HG03342 (cell line): Measurements from ENCODE around the gene RAB11FIP3.

Experiments
- ATAC-seq: cut with Tn5 transposase; IDR thresholded peaks from one replicate; pipeline ENCODE4 v1.9.1; 2021; ENCODE audit warnings: mild to moderate bottlenecking, moderate library complexity; ENCODE audit not compliant: unreplicated experiment

Gene RAB11FIP3

DNA sequence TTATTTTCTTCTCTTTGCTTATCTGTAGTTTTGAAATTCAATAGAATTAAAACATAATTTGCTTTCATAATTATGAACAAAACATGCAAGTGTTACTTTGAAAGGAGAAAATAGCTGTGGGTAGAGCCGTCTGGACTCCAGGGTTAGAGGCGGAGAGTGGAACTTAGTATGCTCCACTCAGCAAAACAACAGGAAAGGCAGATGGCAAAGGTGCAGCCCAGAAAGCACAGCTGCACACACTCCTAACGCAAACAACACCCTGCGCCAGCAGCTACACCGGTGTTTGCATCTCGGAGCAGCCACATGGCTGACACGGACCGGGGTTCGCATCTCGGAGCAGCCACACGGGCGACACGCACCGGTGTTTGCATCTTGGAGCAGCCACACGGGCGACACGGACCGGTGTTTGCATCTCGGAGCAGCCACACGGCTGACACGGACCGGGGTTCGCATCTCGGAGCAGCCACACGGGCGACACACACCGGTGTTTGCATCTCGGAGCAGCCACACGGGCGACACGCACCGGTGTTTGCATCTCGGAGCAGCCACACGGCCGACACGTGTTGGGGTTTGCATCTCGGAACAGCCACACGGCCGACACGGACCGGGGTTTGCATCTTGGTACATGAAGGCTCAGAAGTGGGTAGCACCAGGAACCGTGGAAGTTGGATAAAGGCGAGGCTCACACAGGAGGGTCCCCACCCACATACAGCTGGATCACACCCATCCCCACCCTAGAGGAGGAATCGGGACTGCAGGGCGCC lies 89.9 kb downstream of the RAB11FIP3 start:
- no peak for ATAC-seq

DNA sequence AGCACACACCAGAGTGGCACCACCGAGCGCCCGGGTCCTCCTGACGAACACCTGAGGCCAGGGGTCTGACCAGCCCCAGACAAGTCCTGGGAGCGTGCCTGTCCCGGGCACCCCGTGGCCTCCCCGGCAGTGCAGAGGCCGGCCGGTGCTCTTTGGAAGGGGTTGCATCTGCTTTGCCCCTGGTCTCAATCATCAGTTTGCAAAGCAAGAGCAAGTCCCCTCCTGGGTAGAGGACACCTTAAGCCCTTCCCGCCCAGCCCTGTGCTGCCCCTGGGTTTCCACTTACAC lies 90.4 kb downstream of the RAB11FIP3 start:
- no peak for ATAC-seq

DNA sequence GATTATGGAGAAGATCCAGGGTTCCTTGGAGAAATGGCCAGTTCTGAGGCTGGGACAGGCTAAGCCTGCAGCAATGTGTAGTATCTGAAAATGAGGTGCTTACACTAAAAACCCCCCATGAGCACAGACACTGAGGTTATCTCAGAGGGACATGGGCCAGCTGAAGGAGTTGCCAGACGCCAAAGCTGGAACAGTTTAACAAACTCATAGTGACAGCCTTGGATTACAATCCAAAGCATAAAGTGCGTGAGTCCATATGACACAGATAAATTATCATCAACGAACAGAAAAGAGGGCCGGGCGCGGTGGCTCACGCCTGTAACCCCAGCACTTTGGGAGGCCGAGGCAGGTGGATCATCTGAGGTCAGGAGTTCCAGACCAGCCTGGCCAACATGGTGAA lies 90.9 kb downstream of the RAB11FIP3 start:
- ATAC-seq: no peak

DNA sequence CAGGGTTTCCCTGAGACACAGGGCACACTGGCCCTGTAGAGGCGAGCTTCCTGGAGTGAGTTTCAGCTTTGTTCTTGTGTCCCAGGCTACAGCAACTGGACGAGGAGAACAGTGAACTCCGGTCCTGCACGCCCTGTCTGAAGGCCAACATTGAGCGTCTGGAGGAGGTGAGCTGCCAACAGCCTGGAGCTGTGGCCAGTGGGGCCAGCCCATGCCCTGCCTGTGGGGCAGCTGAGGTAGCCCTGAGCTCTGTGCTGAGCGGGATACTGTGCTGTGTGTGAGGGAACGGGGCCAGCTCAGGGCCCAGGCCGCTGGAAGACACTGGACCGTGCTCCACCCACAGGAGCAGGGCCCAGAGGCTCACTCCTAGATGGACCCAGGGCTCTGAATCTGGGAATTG lies 93.4 kb downstream of the RAB11FIP3 start:
- no peak for ATAC-seq

DNA sequence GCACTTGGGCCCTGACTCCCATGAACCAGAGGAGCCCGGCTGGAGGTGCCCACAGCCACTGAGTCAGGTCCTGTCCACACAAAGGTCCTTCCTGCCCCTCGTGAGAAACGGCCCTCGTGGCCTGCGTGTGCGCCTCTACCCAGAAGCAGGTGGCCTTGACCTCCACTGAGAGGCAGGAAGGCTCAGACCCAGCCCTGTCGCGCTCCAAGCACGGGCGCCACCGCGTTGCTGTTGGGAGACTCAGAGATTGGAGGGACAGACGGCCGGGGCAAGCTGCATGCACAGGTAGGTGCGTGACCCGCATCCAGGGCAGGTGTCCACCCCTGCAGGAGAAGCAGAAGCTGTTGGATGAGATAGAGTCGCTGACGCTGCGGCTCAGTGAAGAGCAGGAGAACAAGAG lies 94.0 kb downstream of the RAB11FIP3 start:
- no peak for ATAC-seq

DNA sequence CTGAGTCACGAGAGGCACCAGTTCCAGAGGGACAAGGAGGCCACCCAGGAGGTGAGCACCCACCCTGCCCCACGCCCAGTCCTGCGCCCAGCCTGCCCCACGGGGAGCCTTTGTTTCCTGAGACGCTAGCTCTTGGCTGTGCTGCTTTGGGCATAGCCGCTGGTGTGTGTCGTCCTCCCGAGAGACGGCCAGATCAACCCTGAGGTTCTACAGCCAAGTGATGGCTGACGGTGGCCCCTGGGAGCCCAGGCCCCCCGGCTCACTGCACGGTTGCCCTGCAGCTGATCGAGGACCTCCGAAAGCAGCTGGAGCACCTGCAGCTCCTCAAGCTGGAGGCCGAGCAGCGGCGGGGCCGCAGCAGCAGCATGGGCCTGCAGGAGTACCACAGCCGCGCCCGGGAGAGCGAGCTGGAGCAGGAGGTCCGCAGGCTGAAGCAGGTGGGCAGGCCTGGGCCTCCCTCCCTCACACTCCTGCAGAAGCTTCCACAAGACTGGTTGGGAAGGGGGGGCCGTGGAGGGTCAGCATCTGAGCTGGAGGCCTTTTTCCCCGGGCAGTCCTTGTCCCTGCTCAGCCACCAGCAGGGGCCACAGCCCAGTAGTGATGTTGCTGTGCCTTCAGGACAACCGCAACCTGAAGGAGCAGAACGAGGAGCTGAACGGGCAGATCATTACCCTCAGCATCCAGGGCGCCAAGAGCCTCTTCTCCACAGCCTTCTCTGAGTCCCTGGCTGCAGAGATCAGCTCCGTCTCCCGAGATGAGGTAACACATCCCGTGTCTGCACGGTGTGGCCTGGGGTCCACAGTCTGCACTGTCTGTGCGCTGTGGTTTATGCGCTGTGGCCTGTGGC lies 94.6 kb downstream of the RAB11FIP3 start:
- ATAC-seq: no peak

DNA sequence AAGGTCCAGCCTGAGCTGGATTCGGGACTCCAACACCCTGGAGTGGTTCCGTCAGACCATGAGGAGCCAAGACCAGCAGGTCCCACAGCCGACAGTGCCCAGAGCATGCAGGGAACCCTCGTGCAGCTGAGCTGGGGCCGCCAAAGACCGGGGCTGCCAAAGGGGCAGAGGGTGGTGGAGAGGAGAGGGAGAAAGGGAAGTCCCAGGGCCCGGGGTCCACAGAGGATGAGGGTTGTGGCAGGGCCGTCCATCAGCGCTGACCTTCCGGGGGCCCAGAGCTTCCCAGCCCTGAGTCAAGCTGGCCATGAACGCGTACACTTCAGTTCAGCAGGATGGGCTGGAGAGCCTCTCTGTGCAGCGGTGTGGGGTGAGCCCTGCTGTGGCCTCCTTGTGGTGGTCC lies 95.4 kb downstream of the RAB11FIP3 start:
- no peak for ATAC-seq

DNA sequence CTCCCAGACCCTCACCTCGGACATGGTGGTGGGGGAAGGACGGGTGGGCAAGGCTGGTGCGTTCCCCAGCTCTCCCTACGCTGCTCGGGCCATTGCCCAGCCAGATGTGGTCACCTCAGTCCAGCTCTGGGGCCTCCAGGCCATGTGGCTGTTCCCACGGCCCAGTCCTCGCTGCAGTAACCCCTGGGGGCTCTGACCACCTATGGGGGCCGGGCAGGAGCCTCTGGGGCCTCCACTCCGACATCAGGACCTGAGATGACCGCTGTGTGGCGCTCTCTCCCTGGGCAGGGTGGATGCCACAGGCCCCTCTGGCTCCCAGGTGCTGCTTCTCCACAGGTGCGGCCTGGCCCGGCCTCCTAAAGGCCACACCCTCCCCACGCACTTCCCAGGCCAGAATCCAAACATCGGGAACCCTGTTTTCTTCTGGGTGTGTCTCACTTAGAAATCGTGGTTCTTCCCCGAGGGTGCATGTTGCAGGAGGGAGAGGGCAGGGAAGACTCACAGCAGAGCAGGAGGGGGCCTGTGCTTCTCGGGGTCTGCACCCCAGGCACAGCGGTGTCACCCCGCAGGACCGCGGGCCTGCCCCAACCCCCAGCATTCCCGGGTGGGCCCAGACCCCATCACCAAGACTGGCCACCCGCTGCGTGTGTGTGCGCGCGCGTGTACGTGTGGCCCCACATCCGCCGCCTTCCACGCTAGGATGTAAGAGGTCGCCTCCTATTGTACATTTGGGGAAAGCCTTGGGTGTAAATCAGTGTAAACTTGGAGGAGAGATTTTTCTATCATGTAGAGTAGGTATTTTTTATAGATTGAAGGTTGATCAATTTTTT lies 96.1 kb downstream of the RAB11FIP3 start:
- no peak for ATAC-seq

DNA sequence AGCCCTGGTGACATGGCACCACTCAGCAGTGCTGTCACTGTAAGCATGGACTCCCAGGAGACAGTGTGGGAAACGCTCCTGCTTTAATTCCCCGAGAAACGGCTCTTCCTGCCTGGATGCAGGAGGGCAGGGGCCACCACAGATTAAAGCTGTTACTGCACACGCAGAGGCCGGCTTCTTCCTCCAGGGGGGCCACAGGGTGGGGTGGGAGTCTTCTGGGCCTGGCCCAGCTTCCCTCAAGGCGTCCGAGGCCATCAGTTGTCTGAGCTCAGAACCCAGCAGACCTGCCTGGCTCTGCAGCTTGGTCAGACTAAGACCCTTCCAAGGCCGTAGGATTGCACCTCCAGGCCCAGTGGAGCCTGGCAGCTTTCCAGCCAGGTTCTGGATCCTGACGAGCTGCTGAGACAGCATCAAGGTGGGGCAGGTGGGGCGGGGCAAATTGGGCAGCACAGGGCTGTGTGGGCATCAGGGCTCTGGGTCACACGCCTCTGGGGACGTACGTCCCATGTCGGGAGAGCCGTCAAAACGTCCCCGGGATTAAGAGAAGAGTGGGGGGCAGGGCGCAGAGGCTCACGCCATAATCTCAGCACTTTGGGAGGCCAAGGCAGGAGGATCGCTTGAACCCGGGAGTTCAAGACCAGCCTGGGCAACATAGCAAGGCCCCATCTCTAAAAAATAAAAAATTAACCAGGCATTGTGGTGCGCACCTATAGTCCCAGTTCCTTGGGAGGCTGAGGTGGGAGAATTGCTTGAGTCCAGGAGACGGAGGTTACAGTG lies 97.1 kb downstream of the RAB11FIP3 start:
- ATAC-seq: no peak

DNA sequence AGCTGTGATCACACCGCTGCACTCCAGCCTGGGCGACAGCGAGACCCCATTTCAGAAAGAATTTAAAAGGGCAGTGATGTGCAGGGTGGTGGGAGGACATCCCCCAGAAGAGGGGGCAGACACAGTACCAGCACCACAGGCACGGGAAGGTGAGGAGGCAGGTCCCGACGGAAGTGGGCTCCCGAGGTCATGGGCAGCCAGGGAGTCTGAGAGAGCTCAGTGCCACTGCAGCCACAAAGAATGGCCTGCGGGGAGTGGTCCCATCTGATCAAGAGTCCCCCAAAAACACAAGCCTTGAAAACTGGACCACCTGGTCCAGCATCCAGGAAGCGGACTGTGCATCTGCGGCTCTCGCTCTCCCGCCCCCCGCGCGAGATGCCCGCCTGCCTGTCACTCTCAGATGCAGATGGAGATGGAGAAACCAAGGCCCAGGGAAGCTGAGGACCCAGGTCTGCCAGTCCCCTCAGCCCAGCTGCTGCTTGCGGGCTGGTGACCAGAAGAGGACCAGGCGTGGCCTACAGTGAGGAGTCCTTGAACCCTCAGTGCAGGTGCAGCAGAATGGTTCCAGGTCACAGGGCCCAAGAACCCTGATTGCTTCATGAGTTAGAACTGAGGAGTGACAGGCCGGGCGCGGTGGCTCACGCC lies 97.8 kb downstream of the RAB11FIP3 start:
- ATAC-seq: no peak

DNA sequence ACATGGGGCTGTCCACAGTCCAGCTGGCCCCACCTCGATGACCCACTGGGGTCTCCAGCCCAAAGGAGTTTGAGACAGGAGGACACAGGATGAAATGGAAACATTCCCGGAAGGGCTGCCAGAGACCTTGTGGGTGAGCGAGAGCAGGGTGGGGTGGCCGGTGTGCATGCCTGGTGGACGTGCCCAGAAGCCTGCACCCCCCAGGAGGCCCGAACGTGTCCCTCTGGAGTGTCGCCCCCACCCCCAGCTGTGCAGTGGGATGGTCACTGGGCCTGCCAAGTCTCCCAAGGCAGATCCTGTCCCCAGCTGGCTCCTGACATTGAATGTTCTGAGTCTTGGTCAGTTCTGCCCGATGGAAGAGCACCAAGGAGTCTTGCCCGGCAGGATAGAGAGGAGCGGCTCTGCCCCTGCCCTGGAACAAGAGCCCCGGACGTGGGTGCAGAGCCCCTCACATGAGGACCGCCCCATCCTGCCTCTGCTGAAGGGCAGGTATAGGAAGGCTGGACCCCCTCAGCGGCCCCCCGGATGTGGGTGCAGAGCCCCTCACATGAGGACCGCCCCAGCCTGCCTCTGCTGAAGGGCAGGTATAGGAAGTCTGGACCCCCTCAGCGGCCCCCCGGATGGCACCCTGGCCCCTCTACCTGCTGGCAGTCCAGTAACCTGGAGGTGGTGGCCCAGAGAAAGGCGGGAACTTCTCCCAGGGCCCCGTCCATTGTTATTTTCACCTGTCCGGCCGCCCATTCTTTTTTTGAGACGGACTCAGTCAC lies 99.0 kb downstream of the RAB11FIP3 start:
- no peak for ATAC-seq

DNA sequence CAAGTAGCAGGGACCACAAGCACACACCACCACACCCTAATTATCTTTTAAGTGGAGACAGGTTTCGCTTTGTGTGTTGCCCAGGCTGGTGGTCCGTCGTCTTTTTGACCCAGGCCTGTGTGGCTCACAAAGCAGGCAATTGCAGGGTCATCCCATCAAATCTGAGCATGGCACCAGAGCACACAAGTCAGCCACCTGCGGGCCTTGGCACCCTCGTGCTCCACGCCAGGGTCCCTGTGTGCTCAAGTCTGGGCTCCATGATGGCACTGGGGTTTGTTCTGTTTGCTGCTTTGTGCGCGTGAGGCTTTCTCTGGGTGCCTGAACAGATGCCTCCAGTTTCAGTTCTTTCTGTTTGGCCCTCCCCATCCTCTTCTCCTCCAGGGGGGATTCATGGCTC lies 99.7 kb downstream of the RAB11FIP3 start:
- ATAC-seq: no peak

DNA sequence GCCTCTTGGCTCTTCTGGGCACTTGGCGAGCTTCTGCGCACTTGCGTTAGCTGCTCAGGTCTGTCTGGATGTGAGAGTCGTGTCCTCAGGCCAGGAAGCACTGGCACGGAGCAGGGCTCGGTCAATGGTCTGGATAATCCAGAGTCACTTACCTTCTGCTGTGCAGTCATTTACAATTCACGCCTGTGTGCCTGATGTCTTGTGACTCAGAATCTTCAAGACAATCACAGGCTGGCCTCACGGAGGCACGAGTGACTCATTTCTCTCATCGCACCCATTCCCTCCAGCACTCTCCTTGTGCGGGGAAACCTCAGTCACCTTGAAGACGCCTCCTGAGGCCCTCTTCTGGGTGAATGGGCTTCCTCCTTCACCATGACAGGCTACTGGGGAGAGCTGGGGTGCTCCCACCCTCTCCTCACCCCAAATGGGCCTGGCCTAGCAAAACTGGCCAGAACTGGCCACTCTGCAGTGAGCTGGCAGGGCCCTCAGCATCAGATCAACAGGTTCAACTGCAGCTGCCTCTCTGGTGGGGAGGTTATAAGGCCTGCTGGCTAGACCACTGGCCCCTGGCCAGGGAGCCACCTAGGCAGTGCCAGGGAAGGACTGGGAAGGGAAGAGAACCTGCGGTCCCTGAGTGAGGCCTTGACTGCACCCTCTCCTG lies 100.2 kb downstream of the RAB11FIP3 start:
- ATAC-seq: no peak

DNA sequence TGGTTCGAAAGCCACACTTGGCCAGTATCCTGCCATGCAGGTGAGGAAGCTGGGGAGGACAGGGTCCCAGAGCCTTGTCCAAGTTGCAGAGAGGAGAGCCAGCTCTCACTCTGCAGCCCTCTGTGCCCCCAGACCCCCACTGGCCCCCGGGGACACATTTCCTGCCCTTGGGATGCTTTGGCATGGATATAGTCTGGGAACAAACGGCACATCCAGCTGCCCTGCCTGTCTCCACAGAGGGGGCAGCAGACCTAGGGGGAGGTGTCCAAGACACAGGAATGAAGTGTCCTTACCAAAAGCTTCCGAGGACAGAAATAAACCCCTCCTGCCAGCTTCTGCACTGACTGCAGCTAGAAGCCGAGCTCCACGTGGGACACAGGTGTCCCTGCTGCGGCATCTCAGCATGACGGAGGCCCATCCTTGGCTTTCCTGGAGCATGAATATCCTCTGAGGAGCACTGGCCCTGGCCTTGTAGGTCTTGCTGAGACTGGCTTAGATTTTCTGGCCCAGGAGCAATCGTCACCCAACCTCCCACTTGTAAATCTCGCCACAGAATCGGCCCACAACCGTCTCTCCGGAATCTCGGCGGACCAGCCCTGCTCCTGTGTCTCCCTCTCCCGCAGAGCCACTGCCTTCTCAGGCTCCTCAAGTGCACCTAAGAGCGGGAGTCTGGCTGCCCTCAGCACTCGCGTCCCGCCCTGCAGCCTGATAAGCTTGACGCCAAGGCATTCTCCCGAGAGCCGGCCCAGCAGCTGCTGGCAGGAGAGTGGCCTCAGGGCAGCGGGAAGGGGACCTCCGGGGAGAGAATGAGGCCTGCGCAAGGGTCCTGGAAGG lies 100.9 kb downstream of the RAB11FIP3 start:
- ATAC-seq: no peak

DNA sequence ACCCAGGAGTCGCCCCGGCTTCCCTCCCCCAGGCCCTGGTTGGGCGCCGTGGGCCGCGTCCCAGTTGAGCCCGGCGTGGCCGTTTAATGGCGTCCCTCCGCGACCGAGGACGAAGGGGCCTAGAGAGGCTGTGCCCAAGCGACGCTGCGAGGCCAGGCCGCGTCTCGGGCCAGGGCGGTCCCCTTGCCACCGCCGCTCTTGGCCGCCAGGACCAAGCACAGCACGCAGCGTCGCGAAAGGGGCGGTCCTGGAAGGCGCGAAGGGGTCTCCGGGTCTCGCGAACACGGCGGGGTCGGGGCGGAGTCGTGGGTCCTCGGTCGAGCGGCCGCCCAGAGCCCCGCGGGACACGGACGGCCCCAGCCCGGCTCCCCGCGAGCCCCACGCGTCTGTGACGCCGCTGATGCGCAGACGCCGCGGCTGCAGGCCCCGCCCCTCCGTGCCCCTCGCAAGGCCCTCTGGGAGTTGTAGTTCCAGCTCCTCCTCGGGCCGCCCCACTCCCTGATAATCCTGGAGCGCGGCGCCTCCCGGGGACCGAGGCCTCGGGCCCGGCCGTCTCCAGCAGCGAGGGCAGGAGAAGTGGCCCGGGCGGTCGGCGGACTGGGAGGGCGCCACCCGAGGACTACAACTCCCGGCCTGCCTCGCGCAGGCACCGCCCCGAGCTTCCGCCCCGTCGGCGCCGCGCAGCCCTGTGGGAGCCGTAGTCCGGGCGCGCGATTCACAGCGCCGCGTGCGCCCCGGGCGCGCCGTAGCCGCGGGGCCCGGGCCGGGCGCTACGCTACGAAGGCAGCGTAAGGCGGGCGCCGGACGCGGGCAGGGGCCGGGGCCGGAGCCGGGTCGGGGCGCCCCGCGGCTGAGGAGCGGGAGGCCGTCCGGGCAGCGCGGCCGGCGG lies 101.8 kb downstream of the RAB11FIP3 start, which contains the start of gene CAPN15:
TSS of gene CAPN15 (plus strand) at position 698 of the 889 bp plus-strand sequence. CDS start 19,127 bp downstream, outside the sequence.
- ATAC-seq: peak; percentile 59

DNA sequence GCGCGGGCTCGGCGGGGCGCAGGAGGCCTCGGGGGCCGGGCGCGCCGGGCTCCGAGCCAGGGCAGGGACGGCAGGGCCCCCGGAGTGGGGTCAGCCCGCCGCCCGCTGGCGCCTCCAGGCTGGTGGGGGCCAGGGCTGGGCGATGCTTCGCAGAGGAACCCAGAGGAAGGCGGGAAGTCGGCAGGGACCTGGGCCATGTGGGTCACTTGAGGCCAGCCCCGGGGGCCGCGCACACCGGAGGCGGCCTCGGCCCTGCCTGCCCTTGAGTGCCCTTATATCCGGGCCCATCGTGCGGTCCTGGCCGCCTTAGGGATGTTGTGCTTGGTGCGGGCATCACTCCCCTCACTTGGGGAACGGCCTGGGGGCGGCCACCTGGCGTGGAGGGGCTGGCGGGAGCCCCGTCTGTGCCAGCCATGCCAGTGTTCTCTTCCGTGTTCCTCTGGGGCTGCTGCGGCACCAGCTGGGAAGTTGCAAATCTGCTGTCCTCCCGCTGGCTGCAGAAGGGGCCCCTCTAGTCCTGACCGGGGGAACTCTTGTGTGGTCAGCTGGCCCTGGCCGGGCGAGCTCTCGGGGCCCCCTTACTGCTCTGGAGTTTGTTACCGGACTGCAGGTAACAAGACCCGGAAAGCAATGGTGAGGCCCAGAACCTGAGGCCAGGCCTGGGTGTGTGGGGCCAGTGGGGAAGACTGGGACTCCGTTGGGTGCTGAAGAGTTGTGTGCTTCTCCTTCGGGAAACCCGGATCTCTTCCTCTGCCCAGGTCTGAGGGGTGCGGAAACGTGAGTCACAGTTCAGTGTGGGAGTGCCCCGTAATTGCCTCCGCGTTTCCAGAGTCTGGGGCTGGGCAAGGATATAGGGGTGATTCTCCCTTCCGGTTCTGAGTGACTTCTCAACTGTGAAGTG lies 102.9 kb downstream of the RAB11FIP3 start:
- ATAC-seq: peak; percentile 5
